ENCODE data around the gene FKBP15. TPM values are rescaled to one million over a fixed set of nuclear protein-coding genes. Genes with fewer than 3 reads are reported as not detected.
"Not testable (repeated sequence)": the region's sequence is repeated elsewhere in the genome, so short reads cannot be mapped to it uniquely, and the experiment has no call there.

The FKBP15 gene
- total RNA-seq, 4 donors from 2014 or later = 25.7 to 43.8 (median 29.2) TPM

- 94 to 100% methylated on average over 1 of the region's 1 CpG for WGBS, 2 donors
Measured at GRCh38 chr9:113254991-113255390, 33.9 kb upstream of the FKBP15 start.

GRCh38 chr9:113250807-113251206 lies 29.7 kb upstream of the FKBP15 start:
- peaks cover 0 to 3% (median 0%) of the 10 kb centered on the region in 3 donors for H3K36me3 ChIP-seq

More at GRCh38 chr9:113254991-113255390, 33.9 kb upstream of the FKBP15 start:
- TF ChIP-seq POLR2A (IDR thresholded peaks at IDR 0.05) (no peak), CTCF (IDR thresholded peaks at IDR 0.05) (no peak)
- peaks cover 0 to 41% (median 0%) of the 10 kb centered on the region in 3 donors for H3K36me3 ChIP-seq
- no peak for DNase-seq (ENCODE audit: low spot score in 2 of 2)
- no peak overlapping the region for H3K4me3 ChIP-seq
- H3K9me3 ChIP-seq = no peaks in the 10 kb centered on the region
- H3K27ac ChIP-seq = no peak overlapping the region
- H3K4me1 ChIP-seq = no peaks in the 10 kb centered on the region
- no peaks in the 10 kb centered on the region for H3K27me3 ChIP-seq

GRCh38 chr9:113249661-113250060 lies 28.6 kb upstream of the FKBP15 start:
- WGBS, 2 donors = 99 to 100% methylated on average over 2 of the region's 2 CpGs
- not testable (repeated sequence) for H3K4me3 ChIP-seq; H3K27me3 ChIP-seq; DNase-seq (ENCODE audit: low spot score in 2 of 2); H3K4me1 ChIP-seq; H3K27ac ChIP-seq; H3K36me3 ChIP-seq; H3K9me3 ChIP-seq

More at GRCh38 chr9:113250807-113251206, 29.7 kb upstream of the FKBP15 start:
- H3K4me1 ChIP-seq = no peaks in the 10 kb centered on the region
- no peak overlapping the region for H3K27ac ChIP-seq
- no peaks in the 10 kb centered on the region for H3K27me3 ChIP-seq
- no peak for DNase-seq (ENCODE audit: low spot score in 2 of 2)
- WGBS, 2 donors = 93 to 94% methylated on average over 2 of the region's 2 CpGs
- H3K9me3 ChIP-seq = no peaks in the 10 kb centered on the region
- no peak overlapping the region for H3K4me3 ChIP-seq
- TF ChIP-seq POLR2A (IDR thresholded peaks at IDR 0.05) (no peak), EP300 (IDR thresholded peaks at IDR 0.05) (no peak), CTCF (IDR thresholded peaks at IDR 0.05) (no peak)

GRCh38 chr9:113247640-113248039 lies 26.6 kb upstream of the FKBP15 start:
- no peaks in the 10 kb centered on the region for H3K36me3 ChIP-seq
- no peak for TF ChIP-seq EP300 (IDR thresholded peaks at IDR 0.05)
- TF ChIP-seq POLR2A (IDR thresholded peaks at IDR 0.05) = no peak
- TF ChIP-seq CTCF (IDR thresholded peaks at IDR 0.05) = no peak
- no peaks in the 10 kb centered on the region for H3K4me1 ChIP-seq
- H3K4me3 ChIP-seq = no peak overlapping the region
- H3K27me3 ChIP-seq = no peaks in the 10 kb centered on the region
- no peaks in the 10 kb centered on the region for H3K9me3 ChIP-seq
- DNase-seq (ENCODE audit: low spot score in 2 of 2) = no peak
- no peak overlapping the region for H3K27ac ChIP-seq

GRCh38 chr9:113246928-113247327 lies 25.9 kb upstream of the FKBP15 start:
- DNase-seq (ENCODE audit: low spot score in 2 of 2) = no peak
- H3K4me1 ChIP-seq = no peaks in the 10 kb centered on the region
- TF ChIP-seq POLR2A (IDR thresholded peaks at IDR 0.05) = no peak
- TF ChIP-seq EP300 (IDR thresholded peaks at IDR 0.05) = no peak
- no peak for TF ChIP-seq CTCF (IDR thresholded peaks at IDR 0.05)
- no peaks in the 10 kb centered on the region for H3K36me3 ChIP-seq
- no peak overlapping the region for H3K4me3 ChIP-seq
- H3K27ac ChIP-seq = no peak overlapping the region
- WGBS, 2 donors = 90 to 92% methylated on average over 6 of the region's 6 CpGs
- no peaks in the 10 kb centered on the region for H3K9me3 ChIP-seq
- no peaks in the 10 kb centered on the region for H3K27me3 ChIP-seq

GRCh38 chr9:113245894-113246293 lies 24.8 kb upstream of the FKBP15 start:
- no peak overlapping the region for H3K4me3 ChIP-seq
- DNase-seq (ENCODE audit: low spot score in 2 of 2) = no peak
- no peak for TF ChIP-seq CTCF (IDR thresholded peaks at IDR 0.05)
- TF ChIP-seq POLR2A (IDR thresholded peaks at IDR 0.05) = no peak
- WGBS, 2 donors = 87 to 93% methylated on average over 4 of the region's 4 CpGs
- no peaks in the 10 kb centered on the region for H3K36me3 ChIP-seq
- no peaks in the 10 kb centered on the region for H3K4me1 ChIP-seq
- no peak overlapping the region for H3K27ac ChIP-seq
- H3K9me3 ChIP-seq = no peaks in the 10 kb centered on the region
- H3K27me3 ChIP-seq = no peaks in the 10 kb centered on the region
